ENCODE measurements around the gene DEFB128.

Gene DEFB128

GRCh38 chr20:152131-152530, 37.4 kb downstream of the DEFB128 start:
- no peak for DNase-seq (ENCODE audit: low read depth)

- no peak for DNase-seq (ENCODE audit: low read depth)
These were observed 43.6 kb downstream of the DEFB128 start for GRCh38 chr20:145877-146276.

- DNase-seq (ENCODE audit: low read depth), result no peak
These were observed 47.2 kb downstream of the DEFB128 start, which contains the start of gene DEFB126 for GRCh38 chr20:142290-142689. Gene DEFB126, plus strand, starts transcription at chr20:142590. Its CDS starts 39 bp downstream, at chr20:142629.

All from non-pigmented ciliary epithelial cell (primary cell).